Astrocyte (in vitro differentiated cells and primary cell): ENCODE measurements around the gene USP22. TPM values are rescaled to one million over a fixed set of nuclear protein-coding genes. Genes with fewer than 3 reads are reported as not detected.

Experiments
- DNase-seq: peaks from one replicate; pipeline ENCODE4 v3.0.0-alpha.2; 2010; ENCODE audit warnings: low read depth
- FAIRE-seq: peaks from 2 replicates; lab custom pipeline; 2011; peaks lifted over from hg19 to GRCh38; lab: Jason Lieb, UNC
- H2AFZ ChIP-seq: 2 replicates; pipeline ENCODE4 v1.6.0; 2012; ENCODE audit warnings: low read depth, low read length, inconsistent platforms
- H3K27ac ChIP-seq: 2 replicates; pipeline ENCODE4 v1.5.1; 2011; ENCODE audit warnings: low read depth, low read length, inconsistent platforms
- H3K27me3 ChIP-seq: 2 replicates; pipeline ENCODE4 v1.6.0; 2011; ENCODE audit warnings: low read length, inconsistent platforms; ENCODE audit not compliant: insufficient read depth
- H3K36me3 ChIP-seq: 2 replicates; pipeline ENCODE4 v1.5.1; 2011; ENCODE audit warnings: low read length, inconsistent platforms; ENCODE audit not compliant: insufficient read depth
- H3K4me1 ChIP-seq: 2 replicates; pipeline ENCODE4 v1.5.1; 2011; ENCODE audit warnings: low read length, inconsistent platforms; ENCODE audit not compliant: insufficient read depth
- H3K4me2 ChIP-seq: 2 replicates; pipeline ENCODE4 v1.6.0; 2012; ENCODE audit warnings: low read length, inconsistent platforms
- H3K4me3 ChIP-seq: 2 replicates; pipeline ENCODE4 v1.5.1; 2011; ENCODE audit warnings: low read depth, mild to moderate bottlenecking, low read length, inconsistent platforms; ENCODE audit not compliant: insufficient read depth
- H3K79me2 ChIP-seq: 2 replicates; pipeline ENCODE4 v1.6.0; 2012; ENCODE audit warnings: mild to moderate bottlenecking, low read length, inconsistent platforms; ENCODE audit not compliant: insufficient read depth
- H3K9ac ChIP-seq: 2 replicates; pipeline ENCODE4 v1.6.0; 2012; ENCODE audit warnings: mild to moderate bottlenecking, low read length, inconsistent platforms
- H3K9me3 ChIP-seq: 2 replicates; pipeline ENCODE4 v1.5.1; 2012; ENCODE audit warnings: low read depth, mild to moderate bottlenecking, low read length, inconsistent platforms; ENCODE audit not compliant: insufficient read depth
- H4K20me1 ChIP-seq: 2 replicates; pipeline ENCODE4 v1.6.0; 2012; ENCODE audit warnings: low read length, inconsistent platforms; ENCODE audit not compliant: insufficient read depth
- H3K27ac Mint-ChIP-seq: one replicate; pipeline ENCODE4 v1.8.0; 2021; ENCODE audit warnings: mild to moderate bottlenecking, mixed read lengths; ENCODE audit not compliant: unreplicated experiment
- H3K27me3 Mint-ChIP-seq: one replicate; pipeline ENCODE4 v1.8.0; 2021; ENCODE audit warnings: low read depth, mixed read lengths; ENCODE audit not compliant: unreplicated experiment
- H3K36me3 Mint-ChIP-seq: one replicate; pipeline ENCODE4 v1.8.0; 2021; ENCODE audit warnings: low read depth, mixed read lengths; ENCODE audit not compliant: unreplicated experiment
- H3K4me1 Mint-ChIP-seq: one replicate; pipeline ENCODE4 v1.8.0; 2021; ENCODE audit warnings: low read depth, mixed read lengths; ENCODE audit not compliant: unreplicated experiment
- H3K4me3 Mint-ChIP-seq: one replicate; pipeline ENCODE4 v1.8.0; 2021; ENCODE audit warnings: mild to moderate bottlenecking, moderate library complexity, mixed read lengths; ENCODE audit not compliant: unreplicated experiment
- H3K9me3 Mint-ChIP-seq: one replicate; pipeline ENCODE4 v1.8.0; 2021; ENCODE audit warnings: mild to moderate bottlenecking, mixed read lengths; ENCODE audit not compliant: unreplicated experiment
- CTCF ChIP-seq: IDR thresholded peaks from 2 replicates; pipeline ENCODE4 v1.5.1; 2011; ENCODE audit warnings: low read depth, mild to moderate bottlenecking, inconsistent platforms, low read length, moderate library complexity; ENCODE audit not compliant: insufficient read depth
- EZH2 ChIP-seq: IDR thresholded peaks from 2 replicates; pipeline ENCODE4 v1.6.1; 2012; ENCODE audit warnings: mild to moderate bottlenecking, low read length, inconsistent platforms; ENCODE audit not compliant: insufficient read depth
- total RNA-seq: library from RNA; stranded (reverse); gene quantifications from 2 replicates; pipeline ENCODE4 v1.2.1, GENCODE V29; 2021

Gene USP22
- total RNA-seq, 1 donor from 2014 or later, result 266 TPM

GRCh38 chr17:20982589-20983358 is 60.0 kb downstream of the USP22 start:
- Histone ChIP-seq H3K79me2 (no peaks in the 10 kb centered on the region), H4K20me1 (no peaks in the 10 kb centered on the region), H3K9ac (no peak overlapping the region), H3K4me2 (no peak overlapping the region), H3K9me3 (no peaks in the 10 kb centered on the region), H3K4me3 (no peak overlapping the region), H3K27ac (no peak overlapping the region), H3K36me3 (no peaks in the 10 kb centered on the region), H3K4me1 (no peaks in the 10 kb centered on the region), H3K27me3 (no peaks in the 10 kb centered on the region), H2AFZ (no peak overlapping the region)
- FAIRE-seq (no peak), DNase-seq (no peak)
- H3K4me3 Mint-ChIP-seq, result no peak overlapping the region
- TF ChIP-seq EZH2, result no peak
- TF ChIP-seq CTCF, result no peak
- H3K9me3 Mint-ChIP-seq, result peaks cover 4% of the 10 kb centered on the region
- H3K36me3 Mint-ChIP-seq, result peaks cover 19% of the 10 kb centered on the region
- peaks cover 2% of the 10 kb centered on the region for H3K27me3 Mint-ChIP-seq
- no peaks in the 10 kb centered on the region for H3K4me1 Mint-ChIP-seq
- H3K27ac Mint-ChIP-seq, result no peak overlapping the region

DNA sequence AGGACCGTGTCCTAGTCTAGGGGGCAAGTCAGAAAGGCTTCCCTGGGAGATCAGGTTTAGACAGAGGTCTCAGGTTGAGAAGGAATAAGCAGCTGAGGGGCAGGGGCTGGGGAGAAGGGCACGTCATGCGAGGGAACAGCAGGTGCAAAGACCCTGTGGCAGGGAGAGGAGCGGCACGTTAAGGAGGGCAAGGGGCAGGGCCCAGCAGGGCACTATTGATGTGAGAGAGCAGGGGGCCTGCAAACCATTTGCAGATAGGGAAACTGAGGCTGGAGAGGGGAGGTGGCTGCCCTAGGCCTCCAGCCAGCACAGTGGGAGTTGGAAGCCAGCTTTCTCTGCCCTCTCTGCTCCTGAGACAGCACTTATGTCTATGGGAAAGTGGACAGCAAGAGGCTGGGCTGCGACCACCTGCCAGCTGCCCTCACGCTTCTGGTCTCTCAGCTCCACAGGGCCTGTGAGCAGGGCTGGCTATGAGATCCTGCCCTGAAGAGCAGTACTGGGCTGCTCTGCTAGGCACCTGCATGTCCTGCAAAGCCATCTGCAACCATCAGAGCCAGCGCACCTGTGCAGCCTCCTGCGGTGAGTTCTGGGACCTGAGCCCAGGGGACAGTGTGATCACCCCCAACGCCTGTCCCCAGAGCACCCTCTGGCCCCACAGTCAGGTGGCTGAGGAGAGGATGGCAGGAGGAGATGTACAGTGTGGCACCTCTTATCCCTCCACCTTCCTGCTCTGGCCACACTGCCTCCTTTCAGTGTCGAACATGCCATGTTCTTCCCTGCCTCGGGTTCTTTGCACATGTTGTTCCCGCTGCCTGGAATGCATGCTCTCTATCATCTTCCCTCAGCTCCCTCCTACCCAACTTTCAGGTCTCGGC is 61.5 kb downstream of the USP22 start:
- no peak overlapping the region for H2AFZ ChIP-seq
- no peak overlapping the region for H3K27ac ChIP-seq
- peaks cover 12% of the 10 kb centered on the region for H3K36me3 Mint-ChIP-seq
- H3K36me3 ChIP-seq, result no peaks in the 10 kb centered on the region
- no peak overlapping the region for H3K4me3 ChIP-seq
- H3K4me1 ChIP-seq, result no peaks in the 10 kb centered on the region
- no peaks in the 10 kb centered on the region for H3K4me1 Mint-ChIP-seq
- FAIRE-seq, result no peak
- peaks cover 7% of the 10 kb centered on the region for H3K9me3 Mint-ChIP-seq
- no peaks in the 10 kb centered on the region for H3K27me3 ChIP-seq
- TF ChIP-seq EZH2 (no peak), CTCF (no peak)
- no peaks in the 10 kb centered on the region for H3K9me3 ChIP-seq
- H4K20me1 ChIP-seq, result no peaks in the 10 kb centered on the region
- no peak overlapping the region for H3K9ac ChIP-seq
- no peak overlapping the region for H3K4me2 ChIP-seq
- H3K4me3 Mint-ChIP-seq, result no peak overlapping the region
- peaks cover 2% of the 10 kb centered on the region for H3K27me3 Mint-ChIP-seq
- no peak for DNase-seq
- H3K27ac Mint-ChIP-seq, result peak overlapping the region; percentile 80
- H3K79me2 ChIP-seq, result no peaks in the 10 kb centered on the region

- no peak overlapping the region for H3K4me3 Mint-ChIP-seq
- H3K4me1 Mint-ChIP-seq, result peaks cover 10% of the 10 kb centered on the region
- Histone ChIP-seq H3K27me3 (no peaks in the 10 kb centered on the region), H3K27ac (no peak overlapping the region), H3K4me1 (no peaks in the 10 kb centered on the region), H3K9me3 (no peaks in the 10 kb centered on the region), H3K36me3 (no peaks in the 10 kb centered on the region), H4K20me1 (no peaks in the 10 kb centered on the region), H3K9ac (no peak overlapping the region), H3K79me2 (no peaks in the 10 kb centered on the region), H3K4me2 (no peak overlapping the region), H3K4me3 (no peak overlapping the region), H2AFZ (no peak overlapping the region)
- H3K9me3 Mint-ChIP-seq, result peaks cover 10% of the 10 kb centered on the region
- TF ChIP-seq EZH2 (no peak), CTCF (no peak)
- H3K27me3 Mint-ChIP-seq, result peaks cover 2% of the 10 kb centered on the region
- no peak for DNase-seq
- H3K27ac Mint-ChIP-seq, result no peak overlapping the region
- peaks cover 12% of the 10 kb centered on the region for H3K36me3 Mint-ChIP-seq
- FAIRE-seq, result no peak
These were observed 63.1 kb downstream of the USP22 start for GRCh38 chr17:20979792-20980083.
